Gastroesophageal sphincter (tissue), 3 donors: ENCODE results near the gene RECQL5.

Source experiments
- CTCF ChIP-seq, 4 experiments: fragments of 200-600 bp in 2 of 4; fragments of 450-650 bp in 2 of 4; sonication (generic) in 1 of 4; IDR thresholded peaks; one replicate each; pipeline ENCODE4 v1.5.1; 2017 to 2019; ENCODE audit warnings: antibody characterized with exemption in 4 of 4, mild to moderate bottlenecking in 2 of 4, moderate library complexity in 2 of 4
- POLR2A ChIP-seq, 2 donors: fragments of 450-650 bp; IDR thresholded peaks; one replicate each; pipeline ENCODE4 v1.6.1; 2017; ENCODE audit warnings: antibody characterized with exemption in 2 of 2, mild to moderate bottlenecking in 2 of 2, moderate library complexity in 1 of 2
- POLR2AphosphoS5 ChIP-seq: sonication (generic); formaldehyde crosslinking; IDR thresholded peaks from one replicate; pipeline ENCODE4 v1.6.1; 2017; ENCODE audit warnings: antibody characterized with exemption

- TF ChIP-seq CTCF (IDR thresholded peaks at IDR 0.05) (no peak), POLR2A (IDR thresholded peaks at IDR 0.05) (no peak), POLR2AphosphoS5 (no peak)
These were observed 52.9 kb downstream of the RECQL5 start for GRCh38 chr17:75614006-75614405.
